Calu3 (cell line): ENCODE results near the gene PIP5K1A. TPM values are rescaled to one million over a fixed set of nuclear protein-coding genes. Genes with fewer than 3 reads are reported as not detected.
A peak's percentile ranks its signal among the peaks of the same experiment; 100 is the strongest.

Experiments
- BruUV-seq: library from RNA; stranded (reverse); fragments of 400-500 nt; replicated peaks from 2 replicates; lab custom pipeline; 2021; lab: Mats Ljungman, UMichigan
- CTCF ChIA-PET: fragments of 300-600 bp; sonication (Branson Sonifier 250); formaldehyde crosslinking; loops from one replicate; lab custom pipeline; 2022; ENCODE audit warnings: antibody characterized with exemption; lab: Charles Lee
- DNase-seq: peaks from one replicate; pipeline ENCODE4 v3.0.0; 2022
- H3K27ac Mint-ChIP-seq: one replicate; pipeline ENCODE4 v1.8.0; 2022; ENCODE audit warnings: mixed read lengths; ENCODE audit not compliant: unreplicated experiment
- H3K27me3 Mint-ChIP-seq: one replicate; pipeline ENCODE4 v1.8.0; 2022; ENCODE audit warnings: mixed read lengths; ENCODE audit not compliant: unreplicated experiment
- H3K36me3 Mint-ChIP-seq: one replicate; pipeline ENCODE4 v1.8.0; 2022; ENCODE audit warnings: mild to moderate bottlenecking, moderate library complexity, mixed read lengths; ENCODE audit not compliant: insufficient read depth, unreplicated experiment
- H3K4me1 Mint-ChIP-seq: one replicate; pipeline ENCODE4 v1.8.0; 2022; ENCODE audit warnings: mild to moderate bottlenecking, low read depth, mixed read lengths; ENCODE audit not compliant: unreplicated experiment
- H3K4me3 Mint-ChIP-seq: one replicate; pipeline ENCODE4 v1.8.0; 2022; ENCODE audit warnings: mild to moderate bottlenecking, low read depth, moderate library complexity, mixed read lengths; ENCODE audit not compliant: unreplicated experiment
- H3K9me3 Mint-ChIP-seq: one replicate; pipeline ENCODE4 v1.8.0; 2022; ENCODE audit warnings: low read depth, mixed read lengths; ENCODE audit not compliant: unreplicated experiment
- CTCF ChIP-seq: fragments of 200-600 bp; IDR thresholded peaks from one replicate; pipeline ENCODE4 v1.8.0; 2022; ENCODE audit warnings: antibody characterized with exemption; ENCODE audit not compliant: unreplicated experiment
- intact Hi-C: fragments of 100-400 bp; cut with micrococcal nuclease; formaldehyde crosslinking; loops from one replicate; pipeline ENCODE4 v1.10.0; 2022; ENCODE audit not compliant: unreplicated experiment
- total RNA-seq: library from RNA; stranded (reverse); gene quantifications from 2 replicates; pipeline ENCODE4 v1.2.3, GENCODE V29; 2022

Gene PIP5K1A
- total RNA-seq, 1 experiment from 2014 or later: 96.2 TPM

- no peaks in the 10 kb centered on the region for H3K27me3 Mint-ChIP-seq
- no peak for DNase-seq
- H3K36me3 Mint-ChIP-seq: peaks cover 49% of the 10 kb centered on the region
- intact Hi-C loops: no loop called here
- TF ChIP-seq CTCF: no peak
- CTCF ChIA-PET: interaction anchor here (0.6 to 1.4 kb wide), 4 partner anchors 26 to 262 kb away, joined by 3 to 8 read pairs (median 4); no protein-coding TSS in a partner anchor
- peaks cover 8% of the 10 kb centered on the region for H3K4me1 Mint-ChIP-seq
- BruUV-seq: TSS peak; percentile 82
- peak overlapping the region; percentile 93 for H3K4me3 Mint-ChIP-seq
- H3K27ac Mint-ChIP-seq: peak overlapping the region; percentile 100
- H3K9me3 Mint-ChIP-seq: no peaks in the 10 kb centered on the region
Observed at GRCh38 chr1:151255381-151255780, 57.0 kb downstream of the PIP5K1A start.

GRCh38 chr1:151259351-151259750 is 61.0 kb downstream of the PIP5K1A start:
- Mint-ChIP-seq H3K36me3 (peaks cover 67% of the 10 kb centered on the region), H3K4me1 (peaks cover 8% of the 10 kb centered on the region), H3K27me3 (no peaks in the 10 kb centered on the region), H3K9me3 (no peaks in the 10 kb centered on the region), H3K4me3 (no peak overlapping the region), H3K27ac (no peak overlapping the region)
- no peak for TF ChIP-seq CTCF
- CTCF ChIA-PET: no interaction called here
- no TSS peak for BruUV-seq
- intact Hi-C loops: no loop called here
- no peak for DNase-seq

GRCh38 chr1:151265446-151266236 is 67.3 kb downstream of the PIP5K1A start:
- H3K4me3 Mint-ChIP-seq: no peak overlapping the region
- CTCF ChIA-PET: interaction anchor here (0.6 to 1.4 kb wide), 2 partner anchors 13 to 35 kb away, joined by 3 to 8 read pairs; no protein-coding TSS in a partner anchor
- peaks cover 60% of the 10 kb centered on the region for H3K36me3 Mint-ChIP-seq
- intact Hi-C loops: no loop called here
- no peaks in the 10 kb centered on the region for H3K9me3 Mint-ChIP-seq
- BruUV-seq: TSS peak; percentile 9
- no peak for TF ChIP-seq CTCF
- H3K27ac Mint-ChIP-seq: no peak overlapping the region
- no peaks in the 10 kb centered on the region for H3K27me3 Mint-ChIP-seq
- H3K4me1 Mint-ChIP-seq: no peaks in the 10 kb centered on the region
- DNase-seq: no peak

GRCh38 chr1:151266315-151266714 is 68.0 kb downstream of the PIP5K1A start:
- intact Hi-C loops: no loop called here
- Mint-ChIP-seq H3K36me3 (peaks cover 62% of the 10 kb centered on the region), H3K4me3 (no peak overlapping the region), H3K9me3 (no peaks in the 10 kb centered on the region), H3K27me3 (no peaks in the 10 kb centered on the region), H3K4me1 (no peaks in the 10 kb centered on the region), H3K27ac (no peak overlapping the region)
- BruUV-seq: no TSS peak
- CTCF ChIA-PET: interaction anchor here (0.6 to 1.4 kb wide), 2 partner anchors 13 to 35 kb away, joined by 3 to 8 read pairs; no protein-coding TSS in a partner anchor
- DNase-seq: no peak
- TF ChIP-seq CTCF: no peak
